ENCODE measurements around the gene ATP2A2. TPM values are rescaled to one million over a fixed set of nuclear protein-coding genes. Genes with fewer than 3 reads are reported as not detected.

The ATP2A2 gene
- total and polyA plus RNA-seq, 2 of the 4 experiments (the other 2 are of a cell fraction) = 166 to 225 TPM

DNA sequence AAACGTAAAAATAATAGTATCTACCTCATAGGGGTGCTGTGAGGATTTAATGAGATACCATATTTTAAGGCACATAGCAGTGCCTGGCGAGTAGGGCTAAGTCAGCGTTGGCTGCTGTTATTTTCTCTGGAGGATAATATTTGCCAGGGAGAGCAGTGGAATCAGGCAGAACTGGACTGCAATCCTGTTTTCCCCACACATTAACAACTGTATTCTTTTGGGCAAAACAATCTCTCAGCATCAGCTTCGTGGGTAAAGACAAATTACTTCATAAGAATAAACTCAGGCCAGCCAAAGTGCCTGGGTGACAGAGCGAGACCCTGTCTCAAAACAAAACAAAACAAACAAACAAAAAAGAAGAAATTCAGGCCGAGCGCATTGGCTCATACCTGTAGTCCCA, 29.7 kb upstream of the ATP2A2 start (continued):
- TF ChIP-seq RFX5 (IDR thresholded peaks at IDR 0.05; ENCODE audit: low read depth, low read length) (no peak), FOS (IDR thresholded peaks at IDR 0.05; ENCODE audit: low read depth, low read length) (no peak)

- H3K79me1 ChIP-seq (ENCODE audit: low read depth in 1 of 2, low read length in 2 of 2) = 0 out of 4 replicates have a peak, but pooled peaks cover 0 to 4% of the 10 kb centered on the region in 2 experiments
- H2AK9ac ChIP-seq (replicated peaks; ENCODE audit: low read depth, low read length, poor library complexity) = no peak overlapping the region
- H4K5ac ChIP-seq (ENCODE audit: low read depth, low read length) = peak overlapping the region; percentile 49; the same call in 1 of the 2 replicates
- intact Hi-C loops (cut with micrococcal nuclease) (no loop called here), in situ Hi-C loops (cut with MboI; ENCODE audit: low sequenced_read_pairs) (no loop called here), dilution Hi-C loops (cut with HindIII; ENCODE audit: low sequenced_read_pairs, unreplicated experiment) (no loop called here)
- H2BK15ac ChIP-seq (ENCODE audit: low read depth, low read length) = no peak overlapping the region; the same call in 2 of the 3 replicates
- no peak overlapping the region for H2BK120ac ChIP-seq (ENCODE audit: low read depth, low read length)
- no peak overlapping the region for H3K9ac ChIP-seq (ENCODE audit: low read depth, low read length)
- no peak for DNase-seq
- no TSS peak for BruUV-seq (replicated peaks)
- CTCF ChIA-PET = no interaction called here
- no peak overlapping the region for H2BK5ac ChIP-seq (ENCODE audit: low read depth, low read length, poor library complexity, severe bottlenecking)
- H3K9me1 ChIP-seq (ENCODE audit: insufficient read depth, low read length) = peaks cover 18% of the 10 kb centered on the region
- no peak overlapping the region for H3K4me2 ChIP-seq (ENCODE audit: low read depth, low read length)
- peak overlapping the region; percentile 35; the same call in 1 of the 2 replicates for H2BK20ac ChIP-seq (ENCODE audit: low read depth, low read length)
- no peak overlapping the region for H3K4me3 ChIP-seq (ENCODE audit: insufficient read depth, low read depth, low read length)
- H2AK5ac ChIP-seq (ENCODE audit: low read depth, low read length) = no peak overlapping the region; the same call in 1 of the 2 replicates
- POLR2A ChIA-PET (ENCODE audit: unreplicated experiment) = interaction anchor here (0.5 kb wide), 1 partner anchor 521 kb away, joined by 18 read pairs; no protein-coding TSS in a partner anchor
- ATAC-seq (ENCODE audit: low read depth) = no peak
- no peak overlapping the region for H3K27ac ChIP-seq (ENCODE audit: insufficient read depth, low read length)
- H2AFZ ChIP-seq (replicated peaks; ENCODE audit: low read length, poor library complexity) = peak overlapping the region; percentile 40
- H4K91ac ChIP-seq (ENCODE audit: insufficient read depth, low read depth, low read length) = no peak overlapping the region
- H4K8ac ChIP-seq (ENCODE audit: low read depth in 2 of 2, low read length in 2 of 2) = peak overlapping the region; percentile 56 to 68; a peak in 1 of 4 replicates
- 100% methylated on average over 2 of the region's 9 CpGs; no CpG with 5 or more reads in 1 of the 2 experiments for WGBS, 2 experiments (ENCODE audit: extremely low coverage in 2 of 2, insufficient read length in 1 of 2)
- no peaks in the 10 kb centered on the region for H3K9me3 ChIP-seq (ENCODE audit: control insufficient read depth, insufficient read depth, low read length)
- H3K27me3 ChIP-seq (ENCODE audit: control insufficient read depth, insufficient read depth, low read length) = no peaks in the 10 kb centered on the region
- H3K14ac ChIP-seq (replicated peaks; ENCODE audit: low read depth, low read length) = no peak overlapping the region
- H3K36me3 ChIP-seq (ENCODE audit: control insufficient read depth, insufficient read depth, low read length) = no peaks in the 10 kb centered on the region
- H3K4me1 ChIP-seq (ENCODE audit: control insufficient read depth, insufficient read depth, low read length) = peaks cover 23% of the 10 kb centered on the region; the same call in 1 of the 2 replicates
- H3K18ac ChIP-seq (ENCODE audit: low read depth, low read length) = no peak overlapping the region
- H3K56ac ChIP-seq (ENCODE audit: extremely low read depth, insufficient read depth, low read length) = no peak overlapping the region
- no peak overlapping the region for H3K23ac ChIP-seq (ENCODE audit: low read depth, low read length)
- peak overlapping the region; percentile 51 for H3K4ac ChIP-seq (ENCODE audit: low read depth, low read length)
- no peaks in the 10 kb centered on the region for H4K20me1 ChIP-seq (ENCODE audit: insufficient read depth, low read length)
- TF ChIP-seq MAZ (IDR thresholded peaks at IDR 0.05; ENCODE audit: borderline replicate concordance, low read depth, low read length) (no peak), SMC3 (IDR thresholded peaks at IDR 0.05; ENCODE audit: low read depth, low read length) (no peak), RCOR1 (IDR thresholded peaks at IDR 0.05; ENCODE audit: insufficient replicate concordance, low read length) (no peak), CEBPB (IDR thresholded peaks at IDR 0.05; ENCODE audit: low read depth, low read length) (no peak), BHLHE40 (IDR thresholded peaks at IDR 0.05; ENCODE audit: low read depth, low read length) (no peak), POLR2A (IDR thresholded peaks at IDR 0.05; ENCODE audit: low read depth, low read length) (no peak), CHD1 (IDR thresholded peaks at IDR 0.05; ENCODE audit: low read depth, low read length) (no peak), NFE2L2 (IDR thresholded peaks at IDR 0.05; ENCODE audit: low read depth, low read length) (no peak), FOS (IDR thresholded peaks at IDR 0.05; ENCODE audit: low read depth, low read length) (no peak), RFX5 (IDR thresholded peaks at IDR 0.05; ENCODE audit: low read depth, low read length) (no peak), MXI1 (IDR thresholded peaks at IDR 0.05; ENCODE audit: borderline replicate concordance, low read depth, low read length) (no peak)
- TF ChIP-seq, protein P1, sequence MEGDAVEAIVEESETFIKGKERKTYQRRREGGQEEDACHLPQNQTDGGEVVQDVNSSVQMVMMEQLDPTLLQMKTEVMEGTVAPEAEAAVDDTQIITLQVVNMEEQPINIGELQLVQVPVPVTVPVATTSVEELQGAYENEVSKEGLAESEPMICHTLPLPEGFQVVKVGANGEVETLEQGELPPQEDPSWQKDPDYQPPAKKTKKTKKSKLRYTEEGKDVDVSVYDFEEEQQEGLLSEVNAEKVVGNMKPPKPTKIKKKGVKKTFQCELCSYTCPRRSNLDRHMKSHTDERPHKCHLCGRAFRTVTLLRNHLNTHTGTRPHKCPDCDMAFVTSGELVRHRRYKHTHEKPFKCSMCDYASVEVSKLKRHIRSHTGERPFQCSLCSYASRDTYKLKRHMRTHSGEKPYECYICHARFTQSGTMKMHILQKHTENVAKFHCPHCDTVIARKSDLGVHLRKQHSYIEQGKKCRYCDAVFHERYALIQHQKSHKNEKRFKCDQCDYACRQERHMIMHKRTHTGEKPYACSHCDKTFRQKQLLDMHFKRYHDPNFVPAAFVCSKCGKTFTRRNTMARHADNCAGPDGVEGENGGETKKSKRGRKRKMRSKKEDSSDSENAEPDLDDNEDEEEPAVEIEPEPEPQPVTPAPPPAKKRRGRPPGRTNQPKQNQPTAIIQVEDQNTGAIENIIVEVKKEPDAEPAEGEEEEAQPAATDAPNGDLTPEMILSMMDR (conservative IDR thresholded peaks at IDR 0.05; ENCODE audit: low read depth, low read length) = no peak
- TF ChIP-seq, protein P2, sequence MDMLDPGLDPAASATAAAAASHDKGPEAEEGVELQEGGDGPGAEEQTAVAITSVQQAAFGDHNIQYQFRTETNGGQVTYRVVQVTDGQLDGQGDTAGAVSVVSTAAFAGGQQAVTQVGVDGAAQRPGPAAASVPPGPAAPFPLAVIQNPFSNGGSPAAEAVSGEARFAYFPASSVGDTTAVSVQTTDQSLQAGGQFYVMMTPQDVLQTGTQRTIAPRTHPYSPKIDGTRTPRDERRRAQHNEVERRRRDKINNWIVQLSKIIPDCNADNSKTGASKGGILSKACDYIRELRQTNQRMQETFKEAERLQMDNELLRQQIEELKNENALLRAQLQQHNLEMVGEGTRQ (IDR thresholded peaks at IDR 0.05; ENCODE audit: low read depth, low read length) = no peak
- TF ChIP-seq, protein P3, sequence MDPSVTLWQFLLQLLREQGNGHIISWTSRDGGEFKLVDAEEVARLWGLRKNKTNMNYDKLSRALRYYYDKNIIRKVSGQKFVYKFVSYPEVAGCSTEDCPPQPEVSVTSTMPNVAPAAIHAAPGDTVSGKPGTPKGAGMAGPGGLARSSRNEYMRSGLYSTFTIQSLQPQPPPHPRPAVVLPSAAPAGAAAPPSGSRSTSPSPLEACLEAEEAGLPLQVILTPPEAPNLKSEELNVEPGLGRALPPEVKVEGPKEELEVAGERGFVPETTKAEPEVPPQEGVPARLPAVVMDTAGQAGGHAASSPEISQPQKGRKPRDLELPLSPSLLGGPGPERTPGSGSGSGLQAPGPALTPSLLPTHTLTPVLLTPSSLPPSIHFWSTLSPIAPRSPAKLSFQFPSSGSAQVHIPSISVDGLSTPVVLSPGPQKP (IDR thresholded peaks at IDR 0.05; ENCODE audit: borderline replicate concordance, low read depth, low read length) = no peak
These were observed 28.3 kb upstream of the ATP2A2 start for GRCh38 chr12:110252716-110253115.
